Measurements from ENCODE around the gene COX6B1. TPM values are rescaled to one million over a fixed set of nuclear protein-coding genes. Genes with fewer than 3 reads are reported as not detected.

COX6B1 gene
- total RNA-seq, 3 donors from 2014 or later (not counting 1 experiment from before 2014, with no cell fraction given), result 213 to 247 (median 215) TPM

DNA sequence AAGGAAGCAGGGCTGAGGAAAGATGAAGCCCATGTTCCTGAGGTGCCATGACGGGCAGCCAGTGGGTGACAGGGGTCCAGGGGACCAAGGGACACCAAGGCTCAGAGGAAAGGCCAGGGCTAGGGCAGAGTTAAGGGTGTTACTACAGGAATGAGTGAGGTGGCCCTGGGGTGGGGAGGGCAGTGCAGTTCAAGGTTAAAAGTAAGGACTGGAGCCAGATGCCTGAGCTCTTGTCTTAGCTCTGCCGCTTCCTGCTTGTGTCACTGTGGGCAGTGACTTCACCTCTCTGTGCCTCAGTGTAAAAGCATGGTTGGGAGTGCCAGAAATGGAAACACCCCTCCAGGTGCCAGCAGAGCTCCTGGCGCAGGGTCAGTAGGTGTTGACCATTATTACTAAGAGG lies 11.5 kb upstream of the COX6B1 start:
- no peaks in the 10 kb centered on the region for H3K27me3 Mint-ChIP-seq (ENCODE audit: low read depth in 2 of 2)
- H3K36me3 Mint-ChIP-seq, result peaks cover 7% of the 10 kb centered on the region
- ATAC-seq, result no peak
- 98% methylated on average over 3 of the region's 3 CpGs for WGBS (ENCODE audit: insufficient coverage)
- Histone ChIP-seq H3K9me3 (ENCODE audit: control insufficient read depth, insufficient read depth, low read length) (no peaks in the 10 kb centered on the region), H3K4me1 (ENCODE audit: control insufficient read depth, insufficient read depth, low read length) (peaks cover 4% of the 10 kb centered on the region), H3K27ac (ENCODE audit: low read length) (no peak overlapping the region), H3K27me3 (ENCODE audit: control insufficient read depth, insufficient read depth, low read length) (no peaks in the 10 kb centered on the region), H3K4me3 (ENCODE audit: low read length) (no peak overlapping the region), H3K36me3 (ENCODE audit: control insufficient read depth, insufficient read depth, low read length) (peaks cover 44% of the 10 kb centered on the region)
- H3K4me3 Mint-ChIP-seq, result no peak overlapping the region
- DNase-seq, result no peak
- no peak for TF ChIP-seq CTCF (IDR thresholded peaks at IDR 0.05)
- no peaks in the 10 kb centered on the region for H3K9me3 Mint-ChIP-seq
- intact Hi-C loops (cut with micrococcal nuclease), result no loop called here
- H3K4me1 Mint-ChIP-seq, result peaks cover 9 to 10% of the 10 kb centered on the region in 2 donors
- H3K27ac Mint-ChIP-seq, result no peak overlapping the region

GRCh38 chr19:35637165-35637564 lies 11.0 kb upstream of the COX6B1 start:
- ATAC-seq (no peak), DNase-seq (no peak)
- Histone ChIP-seq H3K4me1 (ENCODE audit: control insufficient read depth, insufficient read depth, low read length) (peaks cover 9% of the 10 kb centered on the region), H3K27me3 (ENCODE audit: control insufficient read depth, insufficient read depth, low read length) (no peaks in the 10 kb centered on the region), H3K36me3 (ENCODE audit: control insufficient read depth, insufficient read depth, low read length) (peaks cover 40% of the 10 kb centered on the region), H3K27ac (ENCODE audit: low read length) (no peak overlapping the region), H3K9me3 (ENCODE audit: control insufficient read depth, insufficient read depth, low read length) (no peaks in the 10 kb centered on the region), H3K4me3 (ENCODE audit: low read length) (no peak overlapping the region)
- TF ChIP-seq CTCF (IDR thresholded peaks at IDR 0.05), result no peak
- intact Hi-C loops (cut with micrococcal nuclease), result no loop called here
- H3K4me1 Mint-ChIP-seq, result peaks cover 5 to 6% of the 10 kb centered on the region in 2 donors
- H3K27ac Mint-ChIP-seq, result no peak overlapping the region
- peaks cover 2% of the 10 kb centered on the region for H3K36me3 Mint-ChIP-seq
- no peaks in the 10 kb centered on the region for H3K9me3 Mint-ChIP-seq
- H3K4me3 Mint-ChIP-seq, result no peak overlapping the region
- H3K27me3 Mint-ChIP-seq (ENCODE audit: low read depth in 2 of 2), result no peaks in the 10 kb centered on the region
- 97% methylated on average over 25 of the region's 25 CpGs for WGBS (ENCODE audit: insufficient coverage)

GRCh38 chr19:35639321-35639639 lies 8.8 kb upstream of the COX6B1 start:
- no peaks in the 10 kb centered on the region for H3K27me3 Mint-ChIP-seq (ENCODE audit: low read depth in 2 of 2)
- Histone ChIP-seq H3K9me3 (ENCODE audit: control insufficient read depth, insufficient read depth, low read length) (no peaks in the 10 kb centered on the region), H3K4me1 (ENCODE audit: control insufficient read depth, insufficient read depth, low read length) (peaks cover 24% of the 10 kb centered on the region), H3K36me3 (ENCODE audit: control insufficient read depth, insufficient read depth, low read length) (peaks cover 19% of the 10 kb centered on the region), H3K27me3 (ENCODE audit: control insufficient read depth, insufficient read depth, low read length) (no peaks in the 10 kb centered on the region), H3K4me3 (ENCODE audit: low read length) (no peak overlapping the region), H3K27ac (ENCODE audit: low read length) (no peak overlapping the region)
- 81% methylated on average over 6 of the region's 6 CpGs for WGBS (ENCODE audit: insufficient coverage)
- H3K27ac Mint-ChIP-seq, result peak overlapping the region in 1 of 2 donors; percentile 68
- H3K36me3 Mint-ChIP-seq, result no peaks in the 10 kb centered on the region
- H3K4me1 Mint-ChIP-seq, result peaks cover 0 to 2% of the 10 kb centered on the region in 2 donors
- intact Hi-C loops (cut with micrococcal nuclease), result no loop called here
- DNase-seq (no peak), ATAC-seq (no peak)
- H3K4me3 Mint-ChIP-seq, result no peak overlapping the region
- H3K9me3 Mint-ChIP-seq, result no peaks in the 10 kb centered on the region
- TF ChIP-seq CTCF (IDR thresholded peaks at IDR 0.05), result no peak

- peak overlapping the region in 1 of 2 donors; percentile 68 for H3K27ac Mint-ChIP-seq
- no peak overlapping the region for H3K4me3 Mint-ChIP-seq
- H3K9me3 Mint-ChIP-seq, result no peaks in the 10 kb centered on the region
- ATAC-seq, result no peak
- DNase-seq, result no peak
- H3K27ac ChIP-seq (ENCODE audit: low read length), result no peak overlapping the region
- peaks cover 29% of the 10 kb centered on the region for H3K4me1 ChIP-seq (ENCODE audit: control insufficient read depth, insufficient read depth, low read length)
- TF ChIP-seq CTCF (IDR thresholded peaks at IDR 0.05), result no peak
- H3K27me3 ChIP-seq (ENCODE audit: control insufficient read depth, insufficient read depth, low read length), result no peaks in the 10 kb centered on the region
- no peaks in the 10 kb centered on the region for H3K27me3 Mint-ChIP-seq (ENCODE audit: low read depth in 2 of 2)
- intact Hi-C loops (cut with micrococcal nuclease), result loop anchor here (5.0 kb wide), 2 partner anchors 93 to 117 kb away; partner anchors contain the start of genes HSPB6, PROSER3 and TMEM147
- peaks cover 4 to 8% of the 10 kb centered on the region in 2 donors for H3K4me1 Mint-ChIP-seq
- H3K4me3 ChIP-seq (ENCODE audit: low read length), result no peak overlapping the region
- H3K36me3 Mint-ChIP-seq, result no peaks in the 10 kb centered on the region
- no peaks in the 10 kb centered on the region for H3K9me3 ChIP-seq (ENCODE audit: control insufficient read depth, insufficient read depth, low read length)
- 93% methylated on average over 5 of the region's 8 CpGs for WGBS (ENCODE audit: insufficient coverage)
- peaks cover 15% of the 10 kb centered on the region for H3K36me3 ChIP-seq (ENCODE audit: control insufficient read depth, insufficient read depth, low read length)
Measured at GRCh38 chr19:35639863-35640262, 8.3 kb upstream of the COX6B1 start.
